ENCODE measurements around the gene OPA1.

The OPA1 gene, protein sequence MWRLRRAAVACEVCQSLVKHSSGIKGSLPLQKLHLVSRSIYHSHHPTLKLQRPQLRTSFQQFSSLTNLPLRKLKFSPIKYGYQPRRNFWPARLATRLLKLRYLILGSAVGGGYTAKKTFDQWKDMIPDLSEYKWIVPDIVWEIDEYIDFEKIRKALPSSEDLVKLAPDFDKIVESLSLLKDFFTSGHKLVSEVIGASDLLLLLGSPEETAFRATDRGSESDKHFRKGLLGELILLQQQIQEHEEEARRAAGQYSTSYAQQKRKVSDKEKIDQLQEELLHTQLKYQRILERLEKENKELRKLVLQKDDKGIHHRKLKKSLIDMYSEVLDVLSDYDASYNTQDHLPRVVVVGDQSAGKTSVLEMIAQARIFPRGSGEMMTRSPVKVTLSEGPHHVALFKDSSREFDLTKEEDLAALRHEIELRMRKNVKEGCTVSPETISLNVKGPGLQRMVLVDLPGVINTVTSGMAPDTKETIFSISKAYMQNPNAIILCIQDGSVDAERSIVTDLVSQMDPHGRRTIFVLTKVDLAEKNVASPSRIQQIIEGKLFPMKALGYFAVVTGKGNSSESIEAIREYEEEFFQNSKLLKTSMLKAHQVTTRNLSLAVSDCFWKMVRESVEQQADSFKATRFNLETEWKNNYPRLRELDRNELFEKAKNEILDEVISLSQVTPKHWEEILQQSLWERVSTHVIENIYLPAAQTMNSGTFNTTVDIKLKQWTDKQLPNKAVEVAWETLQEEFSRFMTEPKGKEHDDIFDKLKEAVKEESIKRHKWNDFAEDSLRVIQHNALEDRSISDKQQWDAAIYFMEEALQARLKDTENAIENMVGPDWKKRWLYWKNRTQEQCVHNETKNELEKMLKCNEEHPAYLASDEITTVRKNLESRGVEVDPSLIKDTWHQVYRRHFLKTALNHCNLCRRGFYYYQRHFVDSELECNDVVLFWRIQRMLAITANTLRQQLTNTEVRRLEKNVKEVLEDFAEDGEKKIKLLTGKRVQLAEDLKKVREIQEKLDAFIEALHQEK

DNA sequence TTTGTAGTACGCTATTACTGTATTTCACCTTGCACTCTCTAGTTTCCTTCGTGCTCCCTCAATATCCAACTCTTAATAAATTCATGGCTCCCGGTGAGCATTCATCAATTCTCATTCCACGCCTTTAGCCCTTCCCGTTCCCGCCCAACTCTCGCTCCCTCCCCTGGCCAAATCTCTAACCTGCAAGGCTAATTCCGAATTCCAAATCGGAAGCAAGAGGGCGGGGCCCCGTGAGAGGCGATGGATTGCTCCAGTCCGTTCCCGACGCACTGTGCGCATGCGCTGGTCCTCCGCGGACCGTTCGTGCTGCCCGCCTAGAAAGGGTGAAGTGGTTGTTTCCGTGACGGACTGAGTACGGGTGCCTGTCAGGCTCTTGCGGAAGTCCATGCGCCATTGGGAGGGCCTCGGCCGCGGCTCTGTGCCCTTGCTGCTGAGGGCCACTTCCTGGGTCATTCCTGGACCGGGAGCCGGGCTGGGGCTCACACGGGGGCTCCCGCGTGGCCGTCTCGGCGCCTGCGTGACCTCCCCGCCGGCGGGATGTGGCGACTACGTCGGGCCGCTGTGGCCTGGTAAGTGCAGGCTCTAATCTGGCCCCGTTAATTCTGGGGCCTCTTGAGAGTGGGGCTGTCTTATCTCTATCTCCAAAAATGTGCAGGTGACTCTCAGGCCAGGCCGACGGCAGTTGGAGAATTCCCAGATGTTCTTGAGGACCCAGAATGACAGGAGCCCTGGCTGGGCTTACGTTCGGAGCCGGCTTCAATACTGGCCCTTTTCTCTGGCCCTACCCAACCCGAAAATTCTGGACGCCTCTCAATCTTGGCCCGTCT, at the start of gene OPA1:
OPA1 (plus strand) TSS at position 368 of the 827 bp plus-strand sequence; CDS start at position 538, 170 bp downstream.
- peak within 1 kb of the TSS; percentile 84 for H3K4me3 ChIP-seq (ENCODE audit: low read depth, low read length)
- TF ChIP-seq, protein P1, sequence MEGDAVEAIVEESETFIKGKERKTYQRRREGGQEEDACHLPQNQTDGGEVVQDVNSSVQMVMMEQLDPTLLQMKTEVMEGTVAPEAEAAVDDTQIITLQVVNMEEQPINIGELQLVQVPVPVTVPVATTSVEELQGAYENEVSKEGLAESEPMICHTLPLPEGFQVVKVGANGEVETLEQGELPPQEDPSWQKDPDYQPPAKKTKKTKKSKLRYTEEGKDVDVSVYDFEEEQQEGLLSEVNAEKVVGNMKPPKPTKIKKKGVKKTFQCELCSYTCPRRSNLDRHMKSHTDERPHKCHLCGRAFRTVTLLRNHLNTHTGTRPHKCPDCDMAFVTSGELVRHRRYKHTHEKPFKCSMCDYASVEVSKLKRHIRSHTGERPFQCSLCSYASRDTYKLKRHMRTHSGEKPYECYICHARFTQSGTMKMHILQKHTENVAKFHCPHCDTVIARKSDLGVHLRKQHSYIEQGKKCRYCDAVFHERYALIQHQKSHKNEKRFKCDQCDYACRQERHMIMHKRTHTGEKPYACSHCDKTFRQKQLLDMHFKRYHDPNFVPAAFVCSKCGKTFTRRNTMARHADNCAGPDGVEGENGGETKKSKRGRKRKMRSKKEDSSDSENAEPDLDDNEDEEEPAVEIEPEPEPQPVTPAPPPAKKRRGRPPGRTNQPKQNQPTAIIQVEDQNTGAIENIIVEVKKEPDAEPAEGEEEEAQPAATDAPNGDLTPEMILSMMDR (IDR thresholded peaks at IDR 0.05; ENCODE audit: borderline replicate concordance, insufficient read depth, low read depth, low read length), result 0 out of 2 replicates have a peak, but pooled peaks have one; percentile 1

DNA sequence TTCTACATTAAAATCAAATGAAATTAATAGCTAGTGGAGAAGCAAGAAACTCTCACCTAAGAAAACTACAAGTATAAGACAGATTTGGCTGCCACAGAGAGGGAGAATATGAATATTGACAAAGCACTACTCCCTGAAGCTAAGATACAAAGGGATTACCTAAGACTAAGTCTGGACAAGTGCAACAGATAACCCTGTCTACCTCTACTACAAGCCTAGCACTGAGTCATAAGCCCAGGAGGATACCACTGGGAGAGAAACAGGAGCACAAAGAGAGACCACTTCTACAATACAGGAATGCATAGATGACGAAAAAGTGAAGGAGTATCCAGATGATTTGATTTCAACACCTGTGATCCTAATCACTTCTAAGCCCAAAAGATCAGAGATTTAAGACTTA, 48.7 kb upstream of the OPA1 start:
- no peak overlapping the region for H3K4me3 ChIP-seq (ENCODE audit: low read depth, low read length)
- TF ChIP-seq, protein P1 (IDR thresholded peaks at IDR 0.05; ENCODE audit: borderline replicate concordance, insufficient read depth, low read depth, low read length), result no peak

DNA sequence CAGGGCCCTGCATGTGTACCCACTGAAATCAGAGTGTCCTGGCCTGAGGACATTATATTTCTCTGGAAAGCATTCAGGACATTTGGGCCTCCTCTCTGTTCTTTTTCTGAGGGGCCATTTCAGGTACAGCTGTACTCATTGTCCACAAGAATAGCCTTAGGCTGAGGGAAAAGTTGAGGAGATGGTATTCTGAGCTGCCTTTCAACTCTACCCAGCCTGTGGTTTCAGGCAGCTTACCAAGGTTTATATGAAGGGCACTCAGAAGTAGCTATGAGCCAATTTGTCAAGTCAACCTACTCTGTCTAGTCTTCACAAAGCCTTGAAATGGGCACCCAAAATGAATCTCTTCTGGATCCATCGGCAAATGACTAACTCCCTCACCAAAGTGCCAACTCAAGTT, 47.7 kb upstream of the OPA1 start:
- TF ChIP-seq, protein P1 (IDR thresholded peaks at IDR 0.05; ENCODE audit: borderline replicate concordance, insufficient read depth, low read depth, low read length), result no peak
- no peak overlapping the region for H3K4me3 ChIP-seq (ENCODE audit: low read depth, low read length)

DNA sequence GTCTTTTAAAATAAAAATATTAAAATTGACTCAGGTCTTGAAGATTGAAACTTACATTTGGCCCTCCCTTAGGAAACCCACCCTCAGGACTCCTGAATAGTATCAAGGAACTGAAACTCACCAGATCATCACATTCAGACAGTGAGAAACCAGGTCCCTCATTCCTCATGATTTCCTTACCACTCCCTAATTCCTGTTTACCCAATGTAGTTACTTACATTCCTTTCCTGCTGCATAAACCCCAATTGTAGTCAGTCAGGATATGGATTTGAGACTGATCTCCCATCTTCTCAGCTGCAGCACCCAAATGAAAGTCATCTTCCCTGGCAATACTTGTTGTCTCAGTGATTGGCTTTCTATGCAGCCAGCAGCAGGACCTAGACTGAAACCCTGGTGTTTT, 46.9 kb upstream of the OPA1 start:
- TF ChIP-seq, protein P1 (IDR thresholded peaks at IDR 0.05; ENCODE audit: borderline replicate concordance, insufficient read depth, low read depth, low read length), result no peak
- no peak overlapping the region for H3K4me3 ChIP-seq (ENCODE audit: low read depth, low read length)

DNA sequence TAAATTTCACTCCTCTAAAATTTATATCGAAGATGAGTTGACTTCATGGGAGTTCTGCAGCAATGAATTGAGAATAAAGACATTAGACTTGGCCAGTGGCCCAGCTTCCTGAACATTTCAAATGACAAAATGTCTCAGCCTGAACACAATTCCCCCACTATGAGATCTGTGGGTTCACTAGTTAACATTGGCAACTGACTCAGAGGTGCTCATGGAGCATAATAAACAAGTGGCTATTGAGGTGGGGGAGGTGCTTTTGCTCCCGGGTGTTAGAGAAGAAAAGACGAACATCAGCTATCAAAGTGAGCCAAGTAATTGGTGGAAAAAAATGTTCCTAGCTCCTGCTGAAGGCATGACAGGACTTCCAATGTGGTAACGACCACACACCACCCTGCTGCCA, 44.6 kb upstream of the OPA1 start:
- TF ChIP-seq, protein P1 (IDR thresholded peaks at IDR 0.05; ENCODE audit: borderline replicate concordance, insufficient read depth, low read depth, low read length), result no peak
- H3K4me3 ChIP-seq (ENCODE audit: low read depth, low read length), result no peak overlapping the region

DNA sequence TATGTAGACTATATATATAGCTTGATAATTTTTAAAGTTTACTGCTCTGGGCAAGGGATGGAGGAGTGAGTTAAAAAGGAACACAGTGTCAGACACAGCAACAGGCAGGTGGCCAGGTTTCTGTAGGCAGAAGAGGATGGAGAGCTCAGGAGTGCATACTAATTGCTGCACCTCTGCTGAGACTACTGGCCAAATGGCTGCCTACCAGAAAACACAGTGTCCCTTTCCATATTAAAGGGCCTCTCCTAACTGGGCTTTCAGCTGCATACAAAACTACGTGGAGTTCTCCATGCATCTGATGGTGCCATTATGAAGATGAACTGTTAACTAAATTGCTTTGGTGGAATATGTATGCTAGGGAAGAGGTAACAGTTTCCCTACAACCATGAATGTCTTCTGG, 40.1 kb upstream of the OPA1 start:
- H3K4me3 ChIP-seq (ENCODE audit: low read depth, low read length), result no peak overlapping the region
- TF ChIP-seq, protein P1 (IDR thresholded peaks at IDR 0.05; ENCODE audit: borderline replicate concordance, insufficient read depth, low read depth, low read length), result no peak

Measured in GM12875 (cell line).